Retinal pigment epithelial cell (primary cell): ENCODE measurements around the gene EIF4EBP2.

ENCODE experiments used
- DNase-seq: peaks from one replicate; pipeline ENCODE4 v3.0.0-alpha.2; 2010; ENCODE audit warnings: low read depth
- H3K4me3 ChIP-seq: 2 replicates; pipeline ENCODE4 v1.5.1; 2011; ENCODE audit warnings: mild to moderate bottlenecking, low read length, control low read depth, moderate library complexity
- CTCF ChIP-seq: conservative IDR thresholded peaks from 2 replicates; pipeline ENCODE4 v1.5.1; 2011; ENCODE audit warnings: low read depth, low read length, control low read depth, inconsistent platforms

The EIF4EBP2 gene

GRCh38 chr10:70399177-70399576, 4.8 kb upstream of the EIF4EBP2 start:
- no peak for TF ChIP-seq CTCF
- no peak for DNase-seq
- no peak overlapping the region for H3K4me3 ChIP-seq

DNA sequence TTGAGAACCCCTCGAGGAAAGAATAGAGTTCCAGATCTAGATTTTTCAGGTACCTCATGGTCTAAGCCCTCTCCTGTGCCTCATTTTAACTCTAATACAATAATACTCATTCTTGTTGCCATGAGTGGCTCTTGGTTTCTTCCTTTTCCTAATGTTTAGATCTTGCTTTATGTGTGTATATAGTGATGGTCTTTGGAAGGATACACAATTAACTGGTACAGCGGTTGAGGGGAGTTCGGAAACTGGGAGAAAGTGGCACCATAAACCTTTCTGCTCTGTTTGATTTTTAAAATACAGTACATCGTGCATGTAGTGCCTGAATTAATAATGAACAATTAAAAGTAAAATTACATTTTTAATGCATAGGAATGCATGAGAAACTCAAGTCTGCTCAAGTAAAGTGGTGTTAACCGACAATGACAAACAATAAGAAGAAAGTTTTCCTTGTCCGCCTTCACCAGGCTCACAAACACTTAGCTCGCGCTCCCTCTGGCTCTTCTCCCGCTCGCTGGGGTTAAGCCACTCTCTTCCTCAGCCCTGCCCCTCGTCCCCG, 386 bp upstream of the EIF4EBP2 start:
- no peak for DNase-seq
- TF ChIP-seq CTCF: no peak
- H3K4me3 ChIP-seq: peak overlapping the region; percentile 43

DNA sequence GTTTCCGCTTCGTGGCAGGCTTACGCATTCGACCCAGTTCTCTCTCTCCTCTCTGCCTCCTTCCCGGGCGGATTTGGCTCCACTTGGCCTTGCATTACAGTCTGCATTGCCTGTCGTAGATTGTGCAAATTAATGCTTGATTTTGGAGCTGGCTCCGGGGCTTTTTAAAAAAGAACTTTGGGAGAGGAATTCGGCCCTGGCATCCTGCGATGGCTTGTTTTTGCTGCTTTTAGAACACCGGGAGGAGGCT, 767 bp downstream of the EIF4EBP2 start:
- DNase-seq: no peak
- peak overlapping the region; percentile 91 for H3K4me3 ChIP-seq
- TF ChIP-seq CTCF: no peak

DNA sequence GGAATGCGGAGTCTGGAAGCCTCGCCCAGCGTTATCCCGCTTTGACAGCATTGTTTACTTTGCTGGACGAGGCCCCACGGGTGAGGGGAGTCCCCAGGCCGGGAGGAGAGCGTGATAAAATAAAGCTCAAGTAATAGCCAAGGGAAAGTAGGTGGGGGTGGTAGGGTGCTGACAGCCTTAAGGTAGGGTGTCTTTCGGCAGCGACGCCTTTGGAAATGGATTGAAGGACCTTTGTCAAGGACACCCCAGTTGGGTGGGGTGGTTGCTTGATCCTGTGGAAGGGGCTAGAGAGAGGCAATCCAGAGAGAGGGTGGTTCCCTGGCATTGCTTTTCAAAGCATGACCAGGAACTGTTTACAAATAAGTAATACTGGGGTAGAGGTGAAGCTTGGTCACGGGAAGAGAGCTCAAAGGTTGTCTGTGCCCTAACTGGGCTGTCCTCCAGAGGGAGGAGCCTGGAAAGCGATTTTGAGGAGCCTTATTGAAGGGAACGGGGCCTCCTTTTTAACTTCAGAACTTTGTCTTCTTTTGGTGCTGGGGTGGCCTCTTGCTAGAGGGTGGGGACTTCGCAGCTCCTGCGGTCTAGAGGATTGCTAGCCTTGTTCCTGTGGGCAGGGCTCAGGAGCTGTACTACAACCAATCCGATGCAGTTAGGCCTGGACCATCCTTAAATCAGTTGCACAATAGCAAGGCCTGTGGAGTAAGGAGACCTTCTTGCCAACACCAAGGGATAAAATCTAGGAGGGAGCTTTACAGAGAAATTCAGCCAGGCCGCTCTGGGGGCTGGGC, 1.3 kb downstream of the EIF4EBP2 start:
- TF ChIP-seq CTCF: no peak
- peak overlapping the region; percentile 91 for H3K4me3 ChIP-seq
- DNase-seq: peak; percentile 89

GRCh38 chr10:70409772-70410171, 5.8 kb downstream of the EIF4EBP2 start:
- no peak for DNase-seq
- no peak for TF ChIP-seq CTCF
- H3K4me3 ChIP-seq: no peak overlapping the region

DNA sequence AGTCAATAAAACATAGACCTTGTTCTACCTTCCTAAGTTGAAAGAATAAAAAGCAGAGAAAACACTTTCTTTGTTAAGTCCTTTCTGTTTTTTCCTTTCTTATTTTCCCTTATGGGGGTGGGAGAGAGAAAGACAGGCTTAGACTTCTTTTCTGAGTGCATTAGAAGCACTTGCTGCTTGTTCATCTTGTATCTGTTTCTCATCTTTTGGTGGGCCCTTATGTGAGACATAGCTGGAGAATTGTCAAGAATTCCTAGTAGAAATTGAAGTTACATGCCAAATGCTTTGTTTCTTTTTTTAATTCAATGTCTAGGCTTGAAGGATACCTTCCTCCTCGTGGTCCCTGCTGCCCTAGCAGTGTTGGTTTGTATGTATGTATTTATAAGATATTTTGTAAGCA, 6.7 kb downstream of the EIF4EBP2 start:
- no peak for TF ChIP-seq CTCF
- H3K4me3 ChIP-seq: no peak overlapping the region
- DNase-seq: no peak

GRCh38 chr10:70412356-70412755, 8.4 kb downstream of the EIF4EBP2 start:
- DNase-seq: no peak
- TF ChIP-seq CTCF: no peak
- H3K4me3 ChIP-seq: no peak overlapping the region
